ENCODE measurements around the gene ZNF276.
"Not testable (repeated sequence)": the region's sequence is repeated elsewhere in the genome, so short reads cannot be mapped to it uniquely, and the experiment has no call there.

ZNF276 gene

GRCh38 chr16:89696670-89697128 is 24.6 kb upstream of the ZNF276 start:
- DNase-seq (ENCODE audit: low read depth), result no peak

GRCh38 chr16:89697161-89697615 is 24.1 kb upstream of the ZNF276 start:
- DNase-seq (ENCODE audit: low read depth), result no peak

- DNase-seq (ENCODE audit: low read depth), result no peak
Measured at GRCh38 chr16:89697616-89698331, 23.6 kb upstream of the ZNF276 start.

- not testable (repeated sequence) for DNase-seq (ENCODE audit: low read depth)
Measured at GRCh38 chr16:89698717-89699116, 22.6 kb upstream of the ZNF276 start.

- DNase-seq (ENCODE audit: low read depth), result not testable (repeated sequence)
Measured at GRCh38 chr16:89699629-89700099, 21.7 kb upstream of the ZNF276 start.

GRCh38 chr16:89700100-89700648 is 21.2 kb upstream of the ZNF276 start:
- DNase-seq (ENCODE audit: low read depth), result peak; percentile 93

- no peak for DNase-seq (ENCODE audit: low read depth)
Measured at GRCh38 chr16:89700649-89701424, 20.5 kb upstream of the ZNF276 start.

- DNase-seq (ENCODE audit: low read depth), result no peak
Measured at GRCh38 chr16:89701425-89702406, 19.6 kb upstream of the ZNF276 start, which contains the start of gene SPATA2L. Gene SPATA2L (minus strand): TSS chr16:89701705. CDS start chr16:89701232, 473 bp downstream.

- DNase-seq (ENCODE audit: low read depth), result no peak
Measured at GRCh38 chr16:89704281-89704680, 17.1 kb upstream of the ZNF276 start.

- DNase-seq (ENCODE audit: low read depth), result no peak
Measured at GRCh38 chr16:89705006-89705405, 16.3 kb upstream of the ZNF276 start.

- DNase-seq (ENCODE audit: low read depth), result no peak
Measured at GRCh38 chr16:89706518-89707260, 14.6 kb upstream of the ZNF276 start.

- DNase-seq (ENCODE audit: low read depth), result no peak
Measured at GRCh38 chr16:89707695-89708094, 13.6 kb upstream of the ZNF276 start.

- no peak for DNase-seq (ENCODE audit: low read depth)
Measured at GRCh38 chr16:89708481-89708931, 12.8 kb upstream of the ZNF276 start.

- DNase-seq (ENCODE audit: low read depth), result no peak
Measured at GRCh38 chr16:89709166-89709565, 12.2 kb upstream of the ZNF276 start.

- no peak for DNase-seq (ENCODE audit: low read depth)
Measured at GRCh38 chr16:89709716-89710432, 11.5 kb upstream of the ZNF276 start.

GRCh38 chr16:89710709-89711564 is 10.4 kb upstream of the ZNF276 start:
- no peak for DNase-seq (ENCODE audit: low read depth)

GRCh38 chr16:89711601-89712273 is 9.6 kb upstream of the ZNF276 start:
- no peak for DNase-seq (ENCODE audit: low read depth)

GRCh38 chr16:89712274-89712781 is 9.0 kb upstream of the ZNF276 start:
- no peak for DNase-seq (ENCODE audit: low read depth)
